Adrenal gland (tissue), 5 donors: ENCODE data around the gene KASH5.

Experiments used
- CTCF ChIP-seq, 6 experiments: fragments of 450-650 bp in 4 of 6; fragments of 200-600 bp in 2 of 6; sonication (generic) in 1 of 6; IDR thresholded peaks; 1 replicate in 5 of 6; 2 replicates in 1 of 6; pipeline versions ENCODE4 v1.5.1 to v1.8.0; 2016 to 2021; ENCODE audit warnings: antibody characterized with exemption in 6 of 6, mild to moderate bottlenecking in 2 of 6, moderate library complexity in 1 of 6
- POLR2A ChIP-seq, 2 donors: fragments of 450-650 bp; IDR thresholded peaks; one replicate each; pipeline ENCODE4 v1.6.1; 2017; ENCODE audit warnings: antibody characterized with exemption in 2 of 2, mild to moderate bottlenecking in 2 of 2, moderate library complexity in 1 of 2
- donor health status: DM: no; HTN: no; CAD: no.

GRCh38 chr19:49459388-49459787 lies 71.3 kb downstream of the KASH5 start:
- TF ChIP-seq CTCF (IDR thresholded peaks at IDR 0.05) (no peak), POLR2A (IDR thresholded peaks at IDR 0.05) (no peak)
